GM12892 (cell line): Measurements from ENCODE around the gene MYH15.

Source experiments
- POLR2A ChIP-seq: IDR thresholded peaks from 2 replicates; pipeline ENCODE4 v1.6.1; 2011; ENCODE audit warnings: low read depth, low read length, control low read depth
- POLR2AphosphoS5 ChIP-seq: IDR thresholded peaks from 2 replicates; pipeline ENCODE4 v1.6.1; 2011; ENCODE audit warnings: low read depth, low read length, control low read depth

- TF ChIP-seq POLR2A = no peak
- no peak for TF ChIP-seq POLR2AphosphoS5
Observed at GRCh38 chr3:108505811-108506210, 4.6 kb downstream of the MYH15 start.
